ENCODE measurements around the gene CRYZL1. TPM values are rescaled to one million over a fixed set of nuclear protein-coding genes. Genes with fewer than 3 reads are reported as not detected.

CRYZL1 gene
- total RNA-seq, 2 experiments from 2014 or later: 27.4 to 32.7 TPM

- ChIA-PET POLR2A (no interaction called here), CTCF (no interaction called here)
Measured at GRCh38 chr21:33662046-33662445, 20.5 kb upstream of the CRYZL1 start.

DNA sequence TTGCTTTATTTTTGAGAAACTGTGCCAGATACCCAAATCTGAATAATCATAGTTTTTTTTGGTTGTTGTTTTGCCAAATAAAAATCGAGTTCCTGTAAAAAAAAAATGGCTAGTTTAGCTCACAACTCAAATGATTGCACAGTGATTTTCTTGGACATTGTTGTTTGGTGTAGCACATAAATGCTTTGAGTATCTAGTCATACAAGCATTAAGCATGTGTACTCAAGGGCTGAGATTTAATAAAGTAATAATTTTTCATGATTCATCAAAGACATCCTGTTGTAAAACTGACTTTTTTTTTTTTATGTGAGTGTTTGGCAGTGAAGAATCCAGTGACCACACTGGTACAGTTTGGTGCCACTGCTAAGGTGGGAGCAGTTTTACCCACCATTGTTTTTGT lies 19.6 kb upstream of the CRYZL1 start:
- CTCF ChIA-PET: no interaction called here
- POLR2A ChIA-PET: no interaction called here

DNA sequence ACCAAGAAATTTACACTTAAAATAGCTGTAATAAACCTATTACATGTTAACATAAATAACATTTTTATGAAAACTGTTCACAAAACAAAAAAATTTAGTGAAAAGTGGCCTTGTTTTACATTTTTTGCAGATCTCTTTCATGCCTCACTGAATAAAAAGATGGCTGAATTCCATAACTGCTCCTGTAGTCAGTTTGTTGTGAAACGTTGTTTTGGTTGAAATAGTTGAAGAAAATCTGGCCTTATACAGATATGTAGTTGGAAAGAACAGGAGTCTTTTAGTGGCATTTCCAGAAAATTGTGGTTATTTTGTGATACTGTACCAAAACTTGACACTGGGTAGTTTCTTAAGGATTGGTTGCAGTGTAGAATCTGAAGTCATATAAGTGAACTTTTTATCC lies 18.9 kb upstream of the CRYZL1 start:
- CTCF ChIA-PET: no interaction called here
- POLR2A ChIA-PET: no interaction called here

DNA sequence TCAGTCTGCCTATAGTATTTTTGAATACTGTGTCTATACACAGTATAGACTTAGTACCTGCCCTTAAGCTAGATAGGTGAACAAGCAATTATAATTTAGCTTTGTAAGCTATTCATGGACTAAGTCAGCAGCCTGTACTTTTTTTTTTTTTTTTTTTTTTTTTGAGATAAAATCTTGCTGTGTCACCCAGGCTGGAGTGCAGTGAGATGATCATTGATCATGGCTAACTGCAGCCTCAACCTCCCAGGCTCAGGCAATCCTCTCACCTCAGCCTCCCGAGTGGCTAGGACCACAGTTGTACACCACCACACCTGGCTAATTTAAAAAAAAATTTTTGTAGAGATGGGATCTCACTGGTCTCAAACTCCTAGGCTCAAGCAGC lies 18.0 kb upstream of the CRYZL1 start:
- ChIA-PET POLR2A (no interaction called here), CTCF (no interaction called here)

GRCh38 chr21:33658919-33659567 lies 17.5 kb upstream of the CRYZL1 start:
- ChIA-PET POLR2A (no interaction called here), CTCF (no interaction called here)

- ChIA-PET POLR2A (no interaction called here), CTCF (no interaction called here)
Measured at GRCh38 chr21:33657124-33657820, 15.7 kb upstream of the CRYZL1 start.

- ChIA-PET POLR2A (no interaction called here), CTCF (no interaction called here)
Measured at GRCh38 chr21:33655588-33656221, 14.2 kb upstream of the CRYZL1 start.

- POLR2A ChIA-PET: no interaction called here
- CTCF ChIA-PET: no interaction called here
Measured at GRCh38 chr21:33654412-33654811, 12.9 kb upstream of the CRYZL1 start.

- ChIA-PET POLR2A (no interaction called here), CTCF (no interaction called here)
Measured at GRCh38 chr21:33651965-33652680, 10.6 kb upstream of the CRYZL1 start.

DNA sequence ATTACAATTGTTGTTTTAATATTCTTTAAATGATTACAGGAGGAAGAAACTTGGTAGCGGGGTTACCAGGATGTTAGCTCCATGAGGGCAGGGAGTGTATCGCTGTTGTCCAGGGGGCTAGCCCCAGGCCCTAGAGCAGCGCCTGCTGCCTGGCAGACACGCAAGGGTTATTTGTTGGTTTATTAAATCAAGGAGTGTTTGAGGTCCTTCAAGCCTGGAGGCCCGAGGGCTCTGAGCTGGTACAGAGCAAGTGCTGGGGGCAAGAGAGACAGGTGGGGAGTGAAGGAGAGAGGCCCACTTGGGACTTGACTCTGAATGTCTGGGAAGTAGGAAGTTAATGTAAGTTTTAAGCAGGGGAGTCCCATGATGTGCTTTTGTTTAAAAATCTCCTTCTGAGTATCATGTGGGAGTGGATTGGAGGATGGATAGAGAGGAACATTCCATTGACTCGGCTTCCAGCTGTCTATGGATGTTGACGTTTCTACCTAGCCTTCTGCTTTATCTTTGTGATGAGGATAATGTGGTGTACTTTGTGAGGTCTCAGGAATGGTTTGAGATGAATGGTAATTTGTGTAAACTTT lies 9.5 kb upstream of the CRYZL1 start:
- POLR2A ChIA-PET: no interaction called here
- CTCF ChIA-PET: interaction anchor here (1.4 kb wide), 1 partner anchor 13 kb away, joined by 4 read pairs; no protein-coding TSS in a partner anchor

- POLR2A ChIA-PET: no interaction called here
- CTCF ChIA-PET: interaction anchor here (1.4 kb wide), 1 partner anchor 12 kb away, joined by 4 read pairs; no protein-coding TSS in a partner anchor
Measured at GRCh38 chr21:33650230-33650629, 8.7 kb upstream of the CRYZL1 start.

GRCh38 chr21:33648555-33648954 lies 7.0 kb upstream of the CRYZL1 start:
- POLR2A ChIA-PET: no interaction called here

GRCh38 chr21:33647587-33647986 lies 6.0 kb upstream of the CRYZL1 start:
- ChIA-PET CTCF (no interaction called here), POLR2A (no interaction called here)

More at GRCh38 chr21:33648555-33648954, 7.0 kb upstream of the CRYZL1 start:
- CTCF ChIA-PET: no interaction called here

- ChIA-PET POLR2A (no interaction called here), CTCF (no interaction called here)
Measured at GRCh38 chr21:33645730-33646129, 4.2 kb upstream of the CRYZL1 start.

GRCh38 chr21:33644383-33645074 lies 3.0 kb upstream of the CRYZL1 start:
- ChIA-PET POLR2A (no interaction called here), CTCF (no interaction called here)

GRCh38 chr21:33643658-33644311 lies 2.2 kb upstream of the CRYZL1 start:
- CTCF ChIA-PET: no interaction called here
- POLR2A ChIA-PET: no interaction called here

DNA sequence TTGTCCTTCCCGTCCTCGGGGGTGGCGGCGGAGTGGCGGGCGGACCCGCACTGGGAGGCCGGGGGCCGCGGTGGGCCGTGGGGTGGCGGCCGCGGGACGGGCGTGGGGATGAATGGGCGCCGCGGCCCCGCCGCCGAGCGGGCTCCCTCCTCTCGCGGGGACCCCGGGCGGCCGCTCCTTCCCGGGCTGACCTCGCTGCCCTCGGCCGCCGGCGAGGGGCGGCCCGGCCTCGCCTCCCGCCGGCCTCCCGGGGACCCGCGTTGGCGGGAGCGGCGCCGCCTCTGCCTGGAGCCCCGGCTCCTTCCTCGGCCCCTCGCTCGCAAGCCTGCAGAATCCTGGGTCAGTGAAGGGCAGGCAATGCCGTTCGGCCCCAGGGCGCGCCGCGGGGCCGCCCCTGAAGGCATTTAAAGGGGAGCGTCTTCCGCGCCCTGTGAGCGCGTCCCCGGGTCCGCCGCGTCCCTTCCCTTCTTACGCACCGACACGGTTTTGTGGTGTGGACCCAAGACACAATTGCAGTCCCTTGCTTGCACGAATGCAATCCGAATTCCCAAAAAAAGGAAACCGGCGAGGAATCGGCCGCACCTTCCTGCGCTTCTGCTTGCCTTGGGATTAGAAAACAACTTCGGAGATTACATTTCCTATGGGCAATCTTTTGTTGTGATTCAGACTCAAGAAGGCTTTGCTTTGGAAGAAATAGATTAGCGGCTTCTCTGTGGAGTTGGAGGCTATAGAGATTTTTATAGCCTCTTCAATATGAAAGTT lies 1.5 kb upstream of the CRYZL1 start:
- ChIA-PET POLR2A (no interaction called here), CTCF (no interaction called here)

DNA sequence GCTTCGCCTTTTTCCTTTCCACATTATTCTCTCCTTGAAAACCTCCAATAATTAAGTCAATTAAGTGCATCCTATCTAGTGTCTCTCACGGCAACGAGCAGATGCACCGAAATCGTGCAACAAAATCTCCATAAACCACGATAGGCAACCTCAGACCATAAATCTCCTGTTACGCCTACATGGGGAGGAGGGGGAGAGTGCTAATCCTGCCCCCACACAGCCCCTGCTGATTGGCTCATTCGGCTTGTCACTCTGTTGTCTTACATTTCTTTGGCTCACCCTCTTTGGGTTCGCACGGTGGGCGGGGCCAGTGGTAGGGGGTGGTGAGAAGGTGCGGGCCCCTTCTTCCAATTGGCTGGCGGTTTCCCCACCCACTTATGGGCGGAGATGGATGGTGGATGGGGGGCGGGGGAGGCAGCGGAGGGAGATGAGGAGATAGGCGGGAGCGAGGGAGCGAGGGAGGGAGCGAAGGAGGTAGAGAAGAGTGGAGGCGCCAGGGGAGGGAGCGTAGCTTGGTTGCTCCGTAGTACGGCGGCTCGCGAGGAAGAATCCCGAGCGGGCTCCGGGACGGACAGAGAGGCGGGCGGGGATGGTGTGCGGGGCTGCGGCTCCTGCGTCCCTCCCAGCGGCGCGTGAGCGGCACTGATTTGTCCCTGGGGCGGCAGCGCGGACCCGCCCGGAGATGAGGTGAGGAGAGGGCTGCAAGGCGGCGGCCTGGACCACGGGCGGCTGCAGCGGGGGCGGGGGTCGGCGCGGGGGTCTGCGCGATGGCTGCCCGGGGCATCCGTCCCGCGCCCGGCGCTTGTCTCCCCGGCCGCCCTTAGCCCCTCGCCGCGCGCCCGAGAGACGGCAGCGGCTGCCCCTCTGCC lies 720 bp upstream of the CRYZL1 start, which contains the start of gene ITSN1:
ITSN1 (plus strand) TSS at position 475 of the 869 bp plus-strand sequence. CDS start 76,328 bp downstream, outside the sequence.
- CTCF ChIA-PET: no interaction called here
- POLR2A ChIA-PET: no interaction called here

Measured in activated CD8-positive, alpha-beta memory T cell treated with anti-CD3 and anti-CD28 coated beads for 36 hours (primary cell).